ENCODE results near the gene NFKB2.

DNA sequence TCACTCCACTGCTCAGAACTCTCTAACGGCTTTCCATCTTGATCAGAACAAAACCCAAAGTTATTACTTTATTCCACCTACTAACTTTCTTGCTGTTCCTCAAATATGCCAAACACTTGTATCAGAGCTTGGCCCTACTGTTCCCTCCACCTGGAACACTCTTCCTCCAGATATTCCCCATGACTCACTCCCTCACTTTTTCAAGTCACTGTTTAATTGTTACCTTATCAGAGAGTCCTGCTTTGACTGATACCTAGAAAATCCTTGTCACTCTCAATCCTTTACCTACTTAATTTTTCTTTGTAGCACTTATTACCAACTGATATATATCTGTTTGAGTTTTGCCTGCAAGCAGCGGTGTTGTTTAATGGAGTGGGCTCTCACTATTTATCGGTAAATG lies 5.6 kb upstream of the NFKB2 start:
- TF ChIP-seq, protein P1, sequence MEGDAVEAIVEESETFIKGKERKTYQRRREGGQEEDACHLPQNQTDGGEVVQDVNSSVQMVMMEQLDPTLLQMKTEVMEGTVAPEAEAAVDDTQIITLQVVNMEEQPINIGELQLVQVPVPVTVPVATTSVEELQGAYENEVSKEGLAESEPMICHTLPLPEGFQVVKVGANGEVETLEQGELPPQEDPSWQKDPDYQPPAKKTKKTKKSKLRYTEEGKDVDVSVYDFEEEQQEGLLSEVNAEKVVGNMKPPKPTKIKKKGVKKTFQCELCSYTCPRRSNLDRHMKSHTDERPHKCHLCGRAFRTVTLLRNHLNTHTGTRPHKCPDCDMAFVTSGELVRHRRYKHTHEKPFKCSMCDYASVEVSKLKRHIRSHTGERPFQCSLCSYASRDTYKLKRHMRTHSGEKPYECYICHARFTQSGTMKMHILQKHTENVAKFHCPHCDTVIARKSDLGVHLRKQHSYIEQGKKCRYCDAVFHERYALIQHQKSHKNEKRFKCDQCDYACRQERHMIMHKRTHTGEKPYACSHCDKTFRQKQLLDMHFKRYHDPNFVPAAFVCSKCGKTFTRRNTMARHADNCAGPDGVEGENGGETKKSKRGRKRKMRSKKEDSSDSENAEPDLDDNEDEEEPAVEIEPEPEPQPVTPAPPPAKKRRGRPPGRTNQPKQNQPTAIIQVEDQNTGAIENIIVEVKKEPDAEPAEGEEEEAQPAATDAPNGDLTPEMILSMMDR (IDR thresholded peaks at IDR 0.05; ENCODE audit: low read depth, low read length) = no peak
- TF ChIP-seq, protein P2, sequence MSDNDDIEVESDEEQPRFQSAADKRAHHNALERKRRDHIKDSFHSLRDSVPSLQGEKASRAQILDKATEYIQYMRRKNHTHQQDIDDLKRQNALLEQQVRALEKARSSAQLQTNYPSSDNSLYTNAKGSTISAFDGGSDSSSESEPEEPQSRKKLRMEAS (IDR thresholded peaks at IDR 0.05; ENCODE audit: low read depth, low read length) = no peak

Data from NB4 (cell line).